Mesenchymal stem cell (in vitro differentiated cells and primary cell): ENCODE results near the gene ARVCF.

Experiments used
- DNase-seq: peaks from one replicate; pipeline ENCODE4 v3.0.0-alpha.2; 2013
- H2AFZ ChIP-seq: one replicate; pipeline ENCODE4 v1.6.1; 2013; ENCODE audit warnings: low read depth, mild to moderate bottlenecking, control low read depth, inconsistent platforms, low read length, moderate library complexity
- H2AK5ac ChIP-seq: 2 replicates; pipeline ENCODE4 v1.6.1; 2013; ENCODE audit warnings: low read length, moderate library complexity, mild to moderate bottlenecking, inconsistent platforms; ENCODE audit not compliant: severe bottlenecking
- H2BK120ac ChIP-seq: one replicate; pipeline ENCODE4 v1.6.1; 2013; ENCODE audit warnings: low read depth, mild to moderate bottlenecking, inconsistent platforms, low read length, moderate library complexity
- H2BK12ac ChIP-seq, 2 experiments: one replicate each; pipeline ENCODE4 v1.6.1; 2013; ENCODE audit warnings: inconsistent platforms in 2 of 2, low read length in 2 of 2, mild to moderate bottlenecking in 2 of 2, moderate library complexity in 2 of 2, control low read depth in 1 of 2
- H2BK15ac ChIP-seq: one replicate; pipeline ENCODE4 v1.6.1; 2013; ENCODE audit warnings: mild to moderate bottlenecking, low read depth, inconsistent platforms; ENCODE audit not compliant: poor library complexity, severe bottlenecking
- H2BK5ac ChIP-seq: 2 replicates; pipeline ENCODE4 v1.6.1; 2013; ENCODE audit warnings: low read depth, mild to moderate bottlenecking, low read length, control low read depth, inconsistent platforms; ENCODE audit not compliant: poor library complexity, severe bottlenecking
- H3K14ac ChIP-seq, 2 experiments: one replicate each; pipeline ENCODE4 v1.6.1; 2013; ENCODE audit warnings: inconsistent platforms in 2 of 2, low read length in 2 of 2, control low read depth in 1 of 2, mild to moderate bottlenecking in 1 of 2, moderate library complexity in 1 of 2
- H3K18ac ChIP-seq, 2 experiments: one replicate each; pipeline ENCODE4 v1.6.1; 2013; ENCODE audit warnings: inconsistent platforms in 2 of 2, low read length in 2 of 2, control low read depth in 1 of 2, low read depth in 1 of 2, mild to moderate bottlenecking in 1 of 2
- H3K23ac ChIP-seq, 2 experiments: one replicate each; pipeline ENCODE4 v1.6.1; 2013; ENCODE audit warnings: inconsistent platforms in 2 of 2, low read length in 2 of 2, mild to moderate bottlenecking in 2 of 2, moderate library complexity in 2 of 2, control low read depth in 1 of 2
- H3K27ac ChIP-seq: 2 replicates; pipeline ENCODE4 v1.5.1; 2013; ENCODE audit warnings: mild to moderate bottlenecking, moderate library complexity, low read length, control low read depth, inconsistent platforms; ENCODE audit not compliant: poor library complexity, severe bottlenecking
- H3K27me3 ChIP-seq, 2 experiments: 2 replicates each; pipeline versions ENCODE4 v1.6.1 to v1.7.0; 2013; ENCODE audit warnings: low read length in 2 of 2, mild to moderate bottlenecking in 2 of 2, moderate library complexity in 2 of 2, control low read depth in 1 of 2, inconsistent platforms in 1 of 2; ENCODE audit not compliant: control insufficient read depth in 1 of 2, insufficient read depth in 1 of 2
- H3K36me3 ChIP-seq, 2 experiments: 2 replicates each; pipeline versions ENCODE4 v1.6.1 to v1.7.0; 2013; ENCODE audit warnings: low read length in 2 of 2, control low read depth in 1 of 2, inconsistent platforms in 1 of 2, low read depth in 1 of 2, mild to moderate bottlenecking in 1 of 2; ENCODE audit not compliant: insufficient read depth in 2 of 2, control insufficient read depth in 1 of 2
- H3K4ac ChIP-seq, 2 experiments: one replicate each; pipeline ENCODE4 v1.6.1; 2013; ENCODE audit warnings: inconsistent platforms in 2 of 2, low read length in 2 of 2, mild to moderate bottlenecking in 2 of 2, moderate library complexity in 2 of 2, control low read depth in 1 of 2, low read depth in 1 of 2
- H3K4me1 ChIP-seq: 2 replicates; pipeline ENCODE4 v1.6.1; 2013; ENCODE audit warnings: low read depth, low read length, control low read depth; ENCODE audit not compliant: control insufficient read depth, insufficient read depth
- H3K4me2 ChIP-seq: 2 replicates; pipeline ENCODE4 v1.6.1; 2013; ENCODE audit warnings: low read length, mild to moderate bottlenecking, inconsistent platforms; ENCODE audit not compliant: poor library complexity, severe bottlenecking
- H3K4me3 ChIP-seq, 2 experiments: 2 replicates each; pipeline versions ENCODE4 v1.5.1 to v1.7.0; 2013; ENCODE audit warnings: low read length in 2 of 2, mild to moderate bottlenecking in 2 of 2, control low read depth in 1 of 2, low read depth in 1 of 2; ENCODE audit not compliant: insufficient read depth in 1 of 2
- H3K79me1 ChIP-seq: replicated peaks from 2 replicates; pipeline ENCODE4 v1.6.1; 2013; ENCODE audit warnings: mild to moderate bottlenecking, control low read depth, low read length, inconsistent platforms; ENCODE audit not compliant: poor library complexity, severe bottlenecking
- H3K9ac ChIP-seq: 2 replicates; pipeline ENCODE4 v1.7.0; 2013; ENCODE audit warnings: mild to moderate bottlenecking, low read length, moderate library complexity
- H3K9me3 ChIP-seq: 2 replicates; pipeline ENCODE4 v1.7.0; 2013; ENCODE audit warnings: mild to moderate bottlenecking, low read length; ENCODE audit not compliant: control insufficient read depth
- H4K8ac ChIP-seq: one replicate; pipeline ENCODE4 v1.6.1; 2013; ENCODE audit warnings: inconsistent platforms, mild to moderate bottlenecking, low read length, moderate library complexity
- H4K91ac ChIP-seq: one replicate; pipeline ENCODE4 v1.6.1; 2013; ENCODE audit warnings: mild to moderate bottlenecking, low read length, inconsistent platforms
- WGBS: methylation state at CpG from one replicate; pipeline ENCODE4 v1.1.7; 2013; ENCODE audit warnings: mixed read lengths; 5-methylcytosine and 5-hydroxymethylcytosine counted together

ARVCF gene

GRCh38 chr22:19989725-19990067, 26.9 kb downstream of the ARVCF start:
- H3K27ac ChIP-seq, result no peak overlapping the region
- H3K23ac ChIP-seq, result no peak overlapping the region
- H3K79me1 ChIP-seq, result peaks cover 15% of the 10 kb centered on the region
- no peak overlapping the region for H4K91ac ChIP-seq
- H3K36me3 ChIP-seq, result no peaks in the 10 kb centered on the region
- H3K9me3 ChIP-seq, result no peaks in the 10 kb centered on the region
- DNase-seq, result no peak
- no peak overlapping the region for H3K4ac ChIP-seq
- peaks cover 0 to 2% of the 10 kb centered on the region in 2 experiments for H3K27me3 ChIP-seq
- H2AFZ ChIP-seq, result no peak overlapping the region
- H2BK15ac ChIP-seq, result no peak overlapping the region
- H3K4me3 ChIP-seq, result no peak overlapping the region
- no peak overlapping the region for H3K18ac ChIP-seq
- WGBS, result 76% methylated on average over 3 of the region's 3 CpGs
- H3K4me1 ChIP-seq, result peaks cover 36% of the 10 kb centered on the region
- no peak overlapping the region for H2BK120ac ChIP-seq
- H3K9ac ChIP-seq, result no peak overlapping the region
- no peak overlapping the region for H2AK5ac ChIP-seq
- no peak overlapping the region for H3K4me2 ChIP-seq
- no peak overlapping the region for H2BK5ac ChIP-seq
- no peak overlapping the region for H4K8ac ChIP-seq
- no peak overlapping the region for H3K14ac ChIP-seq
- H2BK12ac ChIP-seq, result no peak overlapping the region

GRCh38 chr22:19988965-19989724, 27.5 kb downstream of the ARVCF start:
- H3K4me2 ChIP-seq, result no peak overlapping the region
- no peaks in the 10 kb centered on the region for H3K9me3 ChIP-seq
- H3K79me1 ChIP-seq, result peaks cover 19% of the 10 kb centered on the region
- H3K27ac ChIP-seq, result no peak overlapping the region
- H3K4me3 ChIP-seq, result no peak overlapping the region
- no peak overlapping the region for H2BK12ac ChIP-seq
- no peak overlapping the region for H3K14ac ChIP-seq
- no peak overlapping the region for H2BK15ac ChIP-seq
- no peak overlapping the region for H3K23ac ChIP-seq
- peaks cover 41% of the 10 kb centered on the region for H3K4me1 ChIP-seq
- no peak overlapping the region for H4K91ac ChIP-seq
- H3K36me3 ChIP-seq, result no peaks in the 10 kb centered on the region
- no peak overlapping the region for H2AFZ ChIP-seq
- no peak for DNase-seq
- H2BK120ac ChIP-seq, result no peak overlapping the region
- no peak overlapping the region for H3K9ac ChIP-seq
- H3K4ac ChIP-seq, result no peak overlapping the region
- H3K18ac ChIP-seq, result no peak overlapping the region
- H4K8ac ChIP-seq, result no peak overlapping the region
- peaks cover 0 to 2% of the 10 kb centered on the region in 2 experiments for H3K27me3 ChIP-seq
- H2BK5ac ChIP-seq, result no peak overlapping the region
- 92% methylated on average over 17 of the region's 18 CpGs for WGBS
- H2AK5ac ChIP-seq, result no peak overlapping the region

- no peak overlapping the region for H3K9ac ChIP-seq
- H3K27ac ChIP-seq, result no peak overlapping the region
- no peaks in the 10 kb centered on the region for H3K36me3 ChIP-seq
- peaks cover 23% of the 10 kb centered on the region for H3K79me1 ChIP-seq
- peaks cover 49% of the 10 kb centered on the region for H3K4me1 ChIP-seq
- H2AK5ac ChIP-seq, result no peak overlapping the region
- no peak overlapping the region for H2AFZ ChIP-seq
- no peak overlapping the region for H4K91ac ChIP-seq
- no peak overlapping the region for H3K18ac ChIP-seq
- H3K4me3 ChIP-seq, result no peak overlapping the region
- H3K23ac ChIP-seq, result no peak overlapping the region
- DNase-seq, result no peak
- H2BK5ac ChIP-seq, result no peak overlapping the region
- no peak overlapping the region for H3K4me2 ChIP-seq
- WGBS, result 86% methylated on average over 9 of the region's 9 CpGs
- H3K9me3 ChIP-seq, result no peaks in the 10 kb centered on the region
- no peak overlapping the region for H2BK15ac ChIP-seq
- H2BK120ac ChIP-seq, result no peak overlapping the region
- peaks cover 0 to 2% of the 10 kb centered on the region in 2 experiments for H3K27me3 ChIP-seq
- no peak overlapping the region for H3K14ac ChIP-seq
- H2BK12ac ChIP-seq, result no peak overlapping the region
- no peak overlapping the region for H4K8ac ChIP-seq
- no peak overlapping the region for H3K4ac ChIP-seq
Measured at GRCh38 chr22:19988331-19988808, 28.3 kb downstream of the ARVCF start.

GRCh38 chr22:19987394-19988306, 29.0 kb downstream of the ARVCF start:
- WGBS, result 72% methylated on average over 24 of the region's 24 CpGs
- Histone ChIP-seq H2AFZ (no peak overlapping the region), H3K36me3 (peaks cover 0 to 4% of the 10 kb centered on the region in 2 experiments), H3K4me2 (no peak overlapping the region), H3K23ac (no peak overlapping the region), H4K8ac (no peak overlapping the region), H2AK5ac (no peak overlapping the region), H3K4ac (no peak overlapping the region), H2BK12ac (no peak overlapping the region), H4K91ac (no peak overlapping the region), H3K9me3 (no peaks in the 10 kb centered on the region), H3K79me1 (peaks cover 30% of the 10 kb centered on the region), H2BK15ac (no peak overlapping the region), H3K18ac (no peak overlapping the region), H3K9ac (no peak overlapping the region), H3K14ac (no peak overlapping the region), H3K27me3 (peaks cover 0 to 2% of the 10 kb centered on the region in 2 experiments), H3K27ac (no peak overlapping the region), H3K4me3 (no peak overlapping the region), H3K4me1 (peaks cover 55% of the 10 kb centered on the region), H2BK5ac (no peak overlapping the region), H2BK120ac (no peak overlapping the region)
- DNase-seq, result no peak
